Measurements from ENCODE around the gene LACRT.

DNA sequence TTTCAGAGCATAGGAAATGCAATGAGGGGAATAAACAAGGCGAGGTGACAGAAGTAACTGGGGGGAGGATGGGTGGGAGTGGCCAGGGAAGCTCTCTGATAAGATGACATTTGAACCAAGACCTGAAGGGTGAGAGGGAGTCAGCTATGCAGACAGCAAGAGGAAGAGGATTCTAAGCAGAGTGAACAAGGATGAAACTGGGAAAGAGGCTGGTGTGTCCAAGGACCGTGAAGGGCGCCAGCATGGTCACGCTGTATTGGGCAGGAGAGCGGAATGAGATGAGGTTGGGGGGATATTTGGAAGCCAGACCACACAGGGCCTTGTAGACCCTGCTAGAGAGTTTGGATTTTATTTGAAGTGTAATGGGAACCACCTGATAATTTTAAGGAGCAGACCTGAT, 35.7 kb downstream of the LACRT start:
- TF ChIP-seq, protein P1, sequence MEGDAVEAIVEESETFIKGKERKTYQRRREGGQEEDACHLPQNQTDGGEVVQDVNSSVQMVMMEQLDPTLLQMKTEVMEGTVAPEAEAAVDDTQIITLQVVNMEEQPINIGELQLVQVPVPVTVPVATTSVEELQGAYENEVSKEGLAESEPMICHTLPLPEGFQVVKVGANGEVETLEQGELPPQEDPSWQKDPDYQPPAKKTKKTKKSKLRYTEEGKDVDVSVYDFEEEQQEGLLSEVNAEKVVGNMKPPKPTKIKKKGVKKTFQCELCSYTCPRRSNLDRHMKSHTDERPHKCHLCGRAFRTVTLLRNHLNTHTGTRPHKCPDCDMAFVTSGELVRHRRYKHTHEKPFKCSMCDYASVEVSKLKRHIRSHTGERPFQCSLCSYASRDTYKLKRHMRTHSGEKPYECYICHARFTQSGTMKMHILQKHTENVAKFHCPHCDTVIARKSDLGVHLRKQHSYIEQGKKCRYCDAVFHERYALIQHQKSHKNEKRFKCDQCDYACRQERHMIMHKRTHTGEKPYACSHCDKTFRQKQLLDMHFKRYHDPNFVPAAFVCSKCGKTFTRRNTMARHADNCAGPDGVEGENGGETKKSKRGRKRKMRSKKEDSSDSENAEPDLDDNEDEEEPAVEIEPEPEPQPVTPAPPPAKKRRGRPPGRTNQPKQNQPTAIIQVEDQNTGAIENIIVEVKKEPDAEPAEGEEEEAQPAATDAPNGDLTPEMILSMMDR (IDR thresholded peaks at IDR 0.05; ENCODE audit: control extremely low read depth in 1 of 3, insufficient read depth in 1 of 3, low read depth in 1 of 3, low read length in 3 of 3) = no peak
- TF ChIP-seq HDAC6 (IDR thresholded peaks at IDR 0.05; ENCODE audit: low read depth, low read length) (no peak), JUND (IDR thresholded peaks at IDR 0.05; ENCODE audit: low read length) (no peak), PHF8 (conservative IDR thresholded peaks at IDR 0.05; ENCODE audit: low read depth, low read length) (no peak), EZH2 (IDR thresholded peaks at IDR 0.05; ENCODE audit: low read depth, low read length, severe bottlenecking) (no peak), POLR2A (IDR thresholded peaks at IDR 0.05; ENCODE audit: control extremely low read depth in 1 of 2, low read depth in 2 of 2, low read length in 2 of 2) (no peak), EP300 (IDR thresholded peaks at IDR 0.05; ENCODE audit: borderline replicate concordance in 1 of 2, low read depth in 2 of 2, low read length in 2 of 2) (no peak)
- TF ChIP-seq, protein P2, sequence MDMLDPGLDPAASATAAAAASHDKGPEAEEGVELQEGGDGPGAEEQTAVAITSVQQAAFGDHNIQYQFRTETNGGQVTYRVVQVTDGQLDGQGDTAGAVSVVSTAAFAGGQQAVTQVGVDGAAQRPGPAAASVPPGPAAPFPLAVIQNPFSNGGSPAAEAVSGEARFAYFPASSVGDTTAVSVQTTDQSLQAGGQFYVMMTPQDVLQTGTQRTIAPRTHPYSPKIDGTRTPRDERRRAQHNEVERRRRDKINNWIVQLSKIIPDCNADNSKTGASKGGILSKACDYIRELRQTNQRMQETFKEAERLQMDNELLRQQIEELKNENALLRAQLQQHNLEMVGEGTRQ (IDR thresholded peaks at IDR 0.05; ENCODE audit: low read length) = no peak

All from H1 (cell line).